Stimulated activated CD4-positive, alpha-beta T cell treated with anti-CD3 and anti-CD28 coated beads, Interleukin-15, amount 100 ng/mL, for 48 hours (primary cell): ENCODE measurements around the gene ARHGAP44.
"Not testable (repeated sequence)": the region's sequence is repeated elsewhere in the genome, so short reads cannot be mapped to it uniquely, and the experiment has no call there.

Experiments used
- DNase-seq, 2 donors: peaks; one replicate each; pipeline ENCODE4 v3.0.0-alpha.2; 2020; ENCODE audit warnings: low read depth in 2 of 2

Gene ARHGAP44

DNA sequence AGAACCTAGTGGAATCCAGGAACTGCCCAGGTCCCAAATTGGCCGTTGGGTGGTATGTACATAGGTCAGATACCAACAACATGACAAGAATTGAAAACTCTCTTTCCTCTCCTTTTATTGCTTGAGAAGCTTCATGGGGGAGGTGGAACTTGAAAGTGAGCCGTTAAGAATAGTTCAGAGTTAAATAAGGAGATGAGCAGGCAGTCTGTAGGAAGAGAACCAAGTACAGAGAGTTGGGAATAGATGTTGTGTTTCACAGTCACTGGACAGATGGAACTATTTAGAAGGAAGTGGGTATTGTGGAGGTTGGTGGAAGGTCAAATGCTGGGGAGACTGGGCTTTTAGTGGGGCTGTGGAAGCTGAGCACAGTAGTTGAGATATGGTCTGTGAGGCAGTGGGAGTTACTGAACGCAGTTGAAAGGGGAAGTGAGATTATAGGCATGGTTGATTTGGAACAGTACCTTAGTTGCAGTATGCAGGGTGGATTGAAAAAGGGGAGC, 26.4 kb downstream of the ARHGAP44 start:
- no peak for DNase-seq

DNA sequence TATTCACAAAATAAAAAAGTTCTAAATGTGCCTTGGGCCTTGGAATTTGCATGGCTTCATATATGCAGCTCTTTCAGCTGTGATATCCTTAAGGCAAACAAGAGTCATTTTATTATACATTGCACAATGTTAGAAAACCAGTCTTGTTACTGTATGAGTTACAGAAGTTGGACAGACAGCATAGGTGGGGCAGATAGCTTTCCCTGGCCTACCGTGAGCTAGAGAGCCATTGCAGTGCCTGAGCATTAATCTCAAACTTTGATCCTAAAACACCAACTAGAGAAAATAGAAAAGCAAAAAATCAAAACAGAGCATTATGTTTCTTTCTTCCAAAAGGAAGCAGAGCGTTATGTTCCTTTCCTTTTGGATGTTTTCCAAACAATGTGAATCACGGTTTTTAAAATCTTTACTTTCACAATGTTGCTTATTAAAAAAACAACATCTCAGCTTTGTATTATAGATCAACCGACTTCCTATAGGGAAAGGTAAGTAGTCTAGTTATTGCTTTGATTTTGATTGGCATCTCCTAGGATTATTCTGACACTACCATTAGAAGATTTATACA, 32.2 kb downstream of the ARHGAP44 start:
- no peak for DNase-seq

DNA sequence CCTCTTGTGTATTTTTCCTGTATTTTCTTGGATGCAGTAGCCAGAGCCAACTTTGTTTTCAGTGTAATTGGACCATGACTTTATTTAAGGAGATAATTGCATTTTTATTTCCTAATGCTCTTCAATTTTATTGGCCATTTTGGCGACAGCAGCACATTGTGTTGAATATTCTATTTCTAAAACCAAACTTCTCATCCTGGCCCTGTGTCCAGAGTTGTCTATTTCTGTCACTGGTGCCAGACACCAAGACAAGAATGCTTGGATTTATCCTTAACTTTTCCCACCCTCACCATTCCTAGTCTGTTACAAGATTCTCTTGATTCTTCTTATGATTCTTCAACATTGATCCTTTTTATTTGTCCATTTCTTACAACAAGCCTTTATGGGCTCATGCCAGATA, 37.1 kb downstream of the ARHGAP44 start:
- DNase-seq: no peak

DNA sequence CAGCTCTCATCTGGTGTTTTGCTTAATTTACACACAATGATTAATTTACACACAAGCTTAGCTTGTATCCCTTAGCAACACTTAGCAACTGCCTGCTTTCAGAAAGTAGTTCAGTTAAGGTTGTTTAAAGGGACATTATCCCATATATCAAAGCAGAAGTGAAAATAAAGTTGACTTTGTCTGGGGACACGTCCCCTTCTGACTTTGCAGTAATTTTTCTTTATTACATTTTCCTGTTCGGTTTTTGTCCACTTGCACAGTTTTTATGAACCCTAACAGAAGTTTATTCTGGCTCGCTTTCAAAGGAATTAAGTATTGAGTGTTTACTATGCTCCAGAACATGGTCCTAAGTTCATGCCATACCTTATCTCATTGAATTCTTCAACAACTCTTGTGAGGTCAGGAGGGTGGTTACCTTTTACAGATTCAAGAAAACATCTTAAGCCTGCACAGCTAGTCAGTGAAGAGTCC, 41.5 kb downstream of the ARHGAP44 start:
- DNase-seq: no peak

DNA sequence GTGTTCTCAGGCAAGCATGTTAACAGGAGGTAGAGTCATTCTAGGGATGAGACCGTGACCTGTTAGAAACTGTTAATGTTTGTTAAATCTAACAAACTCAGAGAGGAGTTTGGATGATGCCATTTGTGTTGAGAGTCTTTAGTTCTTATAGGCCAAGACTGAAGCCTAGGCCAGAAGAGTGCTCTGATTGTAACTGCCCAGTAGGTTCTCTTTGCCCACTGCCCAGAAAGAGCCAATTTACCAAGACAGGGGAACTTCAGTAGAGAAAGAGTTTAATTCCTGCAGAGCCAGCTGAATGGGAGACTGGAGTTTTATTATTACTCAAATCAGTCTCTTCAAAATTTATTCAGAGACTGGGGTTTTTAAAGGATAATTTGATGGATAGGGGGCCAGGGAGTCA, 42.5 kb downstream of the ARHGAP44 start:
- no peak for DNase-seq

DNA sequence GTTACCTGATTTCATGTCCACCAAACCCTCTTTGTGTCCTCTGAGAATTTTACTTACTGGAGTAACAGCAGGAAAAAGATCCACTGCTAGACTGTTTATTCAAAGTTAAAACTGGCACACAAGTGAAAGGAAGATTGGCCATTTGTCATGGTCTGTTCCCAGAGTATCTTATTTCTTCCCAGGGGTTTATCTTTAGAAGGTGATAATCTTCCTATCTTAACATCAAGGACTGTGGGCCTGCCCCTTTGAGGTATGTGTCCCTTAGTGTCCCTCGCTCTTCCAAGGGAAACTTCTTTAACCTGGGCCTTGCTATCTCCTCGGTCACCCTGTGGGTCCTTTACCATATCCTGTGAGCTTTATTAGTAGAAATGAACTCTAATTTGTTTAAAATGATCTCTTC, 49.7 kb downstream of the ARHGAP44 start:
- no peak for DNase-seq

DNA sequence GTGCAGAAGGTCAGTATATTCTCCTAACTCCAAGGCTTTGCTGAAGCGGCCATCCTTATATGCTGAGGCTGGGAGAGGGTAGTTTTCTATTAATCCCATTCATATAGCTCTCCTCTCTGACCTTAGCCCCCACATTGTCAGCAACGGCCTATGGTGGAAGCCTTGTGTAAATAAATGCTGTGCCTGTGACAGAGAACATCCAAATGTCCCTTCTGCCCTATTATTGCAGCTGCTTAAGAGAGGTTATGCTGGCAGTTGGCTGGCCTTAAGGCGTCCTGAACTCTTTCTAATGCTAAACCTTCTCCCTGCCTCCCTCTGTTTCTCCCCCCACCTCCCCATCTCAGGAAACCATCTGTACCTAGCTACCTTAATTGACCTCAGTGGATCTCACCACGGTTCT, 53.6 kb downstream of the ARHGAP44 start:
- no peak for DNase-seq

DNA sequence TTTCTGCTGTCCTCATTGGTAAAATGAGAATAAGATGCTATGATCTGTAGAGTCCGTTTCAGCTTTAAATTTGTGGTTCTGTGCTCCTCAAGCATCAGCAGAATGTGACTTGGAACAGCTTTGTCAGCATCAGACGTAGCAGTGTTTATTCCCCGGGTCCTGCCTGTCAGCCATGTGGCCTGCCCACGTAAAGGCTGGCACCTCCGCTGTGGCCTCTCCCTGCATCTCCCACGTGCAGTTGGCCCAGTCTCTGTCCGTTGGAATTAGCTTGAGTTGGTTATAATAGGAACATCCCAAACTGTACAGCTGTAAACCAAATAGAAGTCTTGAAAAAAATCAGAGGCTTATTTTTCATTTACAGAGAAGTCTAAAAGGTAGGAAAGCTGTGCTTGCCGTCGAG, 61.7 kb downstream of the ARHGAP44 start:
- DNase-seq: no peak

DNA sequence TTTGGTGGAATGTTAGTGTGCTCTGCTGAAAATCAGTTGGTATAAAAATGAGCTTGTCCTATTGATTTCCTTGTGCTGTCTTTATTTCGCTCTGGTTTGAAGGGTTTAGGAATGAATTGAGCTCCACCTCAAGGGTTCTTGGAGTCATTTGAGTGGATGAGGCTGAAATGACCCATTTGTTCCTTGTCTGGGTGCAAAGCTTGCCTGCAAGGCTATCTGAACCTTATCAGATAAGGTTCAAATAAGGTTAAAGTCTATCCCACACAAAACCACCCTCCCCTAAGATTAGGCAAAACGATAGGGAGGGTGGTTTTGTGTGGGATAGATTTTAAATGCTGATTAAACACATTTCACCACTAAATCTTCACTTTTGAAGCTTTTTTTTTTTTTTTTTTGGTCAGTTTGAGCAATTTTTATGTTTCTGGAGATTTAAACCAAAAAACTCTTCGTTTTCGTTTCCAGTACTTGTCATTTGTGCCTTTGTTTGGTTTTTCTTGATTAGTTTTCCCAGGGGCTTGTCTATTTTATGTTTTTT, 62.7 kb downstream of the ARHGAP44 start:
- no peak for DNase-seq

DNA sequence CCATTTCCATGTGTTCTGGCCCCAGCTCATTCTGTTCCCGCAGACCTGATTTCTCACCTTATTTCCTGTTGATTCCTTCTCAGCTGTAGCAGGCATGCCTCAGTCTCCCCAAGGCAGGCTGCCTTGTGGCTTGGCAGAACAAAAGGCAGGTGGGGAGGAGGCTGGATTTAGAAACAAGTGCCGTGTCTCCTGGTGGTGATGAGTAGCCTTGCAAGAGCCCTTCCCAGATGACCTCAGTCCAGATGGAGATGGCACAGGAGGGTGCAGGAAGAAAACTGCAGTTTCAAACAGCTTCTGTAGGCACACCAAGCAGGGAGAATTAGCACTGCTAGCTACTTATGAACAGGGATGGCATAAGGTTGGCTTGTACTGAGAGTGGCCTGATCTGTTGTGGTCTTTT, 64.6 kb downstream of the ARHGAP44 start:
- DNase-seq: no peak

DNA sequence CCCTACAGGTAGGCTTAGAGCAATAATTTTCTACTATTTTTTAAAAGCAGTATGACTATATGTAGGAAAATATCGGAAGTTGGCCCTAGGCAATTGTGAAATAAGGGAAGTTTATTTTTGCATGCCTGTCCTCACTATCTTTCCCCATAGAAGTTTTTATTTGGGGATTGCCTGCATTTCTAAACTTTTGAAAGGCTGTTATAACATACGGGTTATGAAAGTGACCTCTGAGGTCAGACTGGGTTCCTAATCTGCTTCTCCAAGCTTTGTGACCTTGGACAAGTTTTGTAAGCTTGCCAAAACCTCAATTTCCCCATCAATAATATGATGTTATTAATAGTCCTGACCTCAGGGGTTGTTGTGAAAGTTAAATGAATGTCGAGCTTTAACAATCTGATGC, 67.1 kb downstream of the ARHGAP44 start:
- DNase-seq: no peak

DNA sequence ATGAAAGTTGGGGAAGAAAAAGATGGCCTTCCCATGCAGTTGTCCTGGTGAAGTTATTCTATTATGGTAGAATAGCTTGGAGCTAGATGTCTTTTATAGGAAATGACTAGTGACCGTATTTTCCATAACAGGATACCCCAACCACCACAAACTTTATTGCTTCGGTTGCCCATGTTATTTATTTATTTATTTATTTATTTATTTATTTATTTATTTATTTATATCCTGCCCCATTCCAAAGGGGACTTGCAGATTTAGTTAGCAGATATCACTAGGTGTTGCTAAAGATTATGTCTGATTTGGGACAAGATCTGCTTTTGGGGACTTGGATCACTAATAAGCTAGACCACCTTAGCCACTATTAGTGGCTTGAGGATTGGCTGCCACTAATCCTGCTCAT, 68.3 kb downstream of the ARHGAP44 start:
- DNase-seq: no peak

DNA sequence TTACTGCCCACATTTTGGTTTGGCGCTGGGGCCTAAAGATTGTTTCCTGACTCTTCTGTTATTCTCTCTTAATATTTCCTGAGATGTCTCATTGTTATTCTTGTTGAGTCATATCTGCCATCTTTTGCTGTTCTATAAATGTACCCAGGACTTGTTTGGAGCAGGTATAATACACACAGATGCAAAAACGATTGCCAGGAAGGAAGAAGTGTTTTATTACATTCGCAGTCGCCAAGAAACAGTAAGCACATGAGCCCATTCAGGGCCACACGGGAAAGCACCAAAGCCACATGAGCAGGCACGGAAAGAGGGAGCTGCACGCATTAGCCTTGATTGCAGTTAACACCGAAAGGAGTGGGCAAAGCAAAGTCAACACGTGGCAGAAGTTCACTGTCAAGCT, 70.2 kb downstream of the ARHGAP44 start:
- DNase-seq: no peak

DNA sequence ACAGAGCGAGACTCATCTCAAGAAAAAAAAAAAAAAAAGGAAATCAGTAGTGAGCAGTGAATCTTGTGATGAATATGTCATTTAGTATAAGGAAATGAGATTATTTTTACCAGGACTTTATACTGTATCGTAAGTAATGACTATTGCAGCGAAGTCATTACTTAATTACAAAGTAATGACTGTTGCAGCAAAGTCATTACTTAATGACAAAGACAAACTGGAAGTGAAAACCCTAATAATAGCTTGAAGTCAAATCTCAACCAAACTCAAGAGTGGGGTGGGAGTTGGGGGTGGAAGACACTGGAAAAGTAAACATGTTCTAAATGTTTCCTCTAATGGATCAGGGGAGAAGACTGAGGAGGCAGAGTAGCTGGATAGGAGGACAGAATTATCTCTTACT, 76.5 kb downstream of the ARHGAP44 start:
- no peak for DNase-seq

DNA sequence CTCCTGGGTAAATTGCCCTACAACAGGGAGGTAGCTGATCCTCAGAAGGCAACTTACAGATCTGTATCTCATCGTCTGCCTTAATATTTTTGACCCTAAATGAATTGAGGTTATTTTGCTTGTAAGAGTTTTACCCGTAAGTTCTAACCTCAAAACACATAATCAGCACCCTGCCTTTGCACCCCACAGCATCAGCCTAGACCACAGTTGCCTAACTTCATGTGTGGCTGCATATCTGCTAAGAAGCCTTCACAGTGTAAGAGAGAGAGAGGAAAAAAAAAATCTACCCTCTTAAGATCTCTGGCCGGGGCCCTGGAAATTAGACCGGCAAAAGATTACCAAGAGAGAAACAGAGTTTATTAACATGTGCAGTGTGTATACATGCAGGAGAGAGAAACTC, 76.9 kb downstream of the ARHGAP44 start:
- DNase-seq: no peak

DNA sequence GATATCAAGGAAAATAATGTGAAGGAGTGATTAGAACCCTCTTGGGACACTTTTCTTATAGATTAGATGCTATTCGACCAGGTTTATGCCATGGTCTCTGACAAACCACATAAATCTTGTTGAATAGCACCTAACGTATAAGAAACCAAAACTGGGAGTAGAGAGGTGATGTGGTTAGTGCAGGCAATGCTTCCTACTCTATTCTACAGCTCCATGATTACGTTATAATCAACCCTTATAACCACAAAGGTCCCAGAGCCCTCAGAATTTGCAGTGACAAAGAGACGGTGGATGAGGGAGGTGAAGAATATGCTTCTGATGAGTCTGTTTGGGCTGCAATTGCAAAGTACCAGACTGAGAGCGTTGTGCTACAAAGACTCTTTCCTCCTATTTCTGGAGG, 78.4 kb downstream of the ARHGAP44 start:
- DNase-seq: no peak

DNA sequence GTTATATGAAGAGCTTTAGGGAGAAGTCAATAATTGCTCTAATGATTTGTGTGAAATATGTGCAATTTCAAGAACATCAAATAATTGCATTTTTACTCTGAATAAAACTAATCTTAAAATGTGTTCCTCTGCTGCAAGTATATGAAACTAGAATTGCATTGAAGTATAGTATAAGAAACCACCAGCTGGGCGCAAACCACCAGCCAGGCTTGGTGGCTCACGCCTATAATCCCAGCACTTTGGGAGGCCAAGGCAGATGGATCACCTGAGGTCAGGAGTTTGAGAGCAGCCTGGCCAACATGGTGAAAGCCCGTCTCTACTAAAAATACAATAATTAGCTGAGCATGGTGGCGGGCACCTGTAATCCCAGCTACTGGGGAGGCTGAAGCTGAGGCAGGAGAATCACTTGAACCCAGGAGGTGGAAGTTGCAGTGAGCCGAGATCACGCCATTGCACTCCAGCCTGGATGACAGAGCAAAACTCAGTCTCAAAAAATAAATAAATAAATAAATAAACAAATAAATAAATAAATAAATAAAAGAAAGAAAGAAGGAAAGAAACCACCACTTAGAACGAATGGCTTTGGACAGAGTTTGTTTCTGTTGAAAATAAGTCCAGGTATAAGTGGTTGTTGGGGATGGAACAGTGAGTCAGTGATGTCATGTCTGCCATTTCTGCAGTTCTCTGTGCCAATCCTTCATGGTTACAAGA, 84.3 kb downstream of the ARHGAP44 start:
- not testable (repeated sequence) for DNase-seq

DNA sequence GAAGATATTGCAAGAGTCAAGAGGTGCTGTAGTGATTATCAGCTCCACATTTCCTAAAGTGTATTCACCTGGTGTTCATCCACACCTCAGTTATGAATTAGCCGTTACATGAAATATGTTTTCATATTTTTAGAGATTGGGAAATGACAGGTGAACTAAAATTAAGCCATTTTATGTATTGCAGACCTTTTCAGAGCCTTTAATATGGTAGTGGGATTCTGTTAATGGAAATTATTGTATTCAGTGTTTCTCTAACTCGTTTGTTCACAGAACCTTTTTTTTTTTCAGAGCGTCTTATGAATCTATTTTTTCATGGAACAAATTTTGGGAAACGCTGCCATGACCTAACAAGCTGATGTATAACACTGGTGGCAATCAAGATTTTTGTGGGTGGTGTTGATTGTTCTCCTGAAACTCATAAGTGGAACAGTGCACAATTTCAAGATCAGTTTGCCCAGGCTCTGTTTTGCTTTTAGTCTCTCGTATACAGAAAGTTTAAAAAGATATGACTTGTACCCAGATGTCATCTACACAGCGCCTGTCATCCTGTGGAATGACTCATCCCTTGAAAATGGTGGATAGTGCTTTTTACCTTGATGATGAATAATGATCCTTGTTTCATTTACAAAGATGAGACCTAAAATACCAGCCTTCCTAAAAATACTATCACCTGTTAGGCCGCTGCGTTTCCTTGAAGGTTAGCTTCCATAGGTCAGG, 88.8 kb downstream of the ARHGAP44 start:
- no peak for DNase-seq

DNA sequence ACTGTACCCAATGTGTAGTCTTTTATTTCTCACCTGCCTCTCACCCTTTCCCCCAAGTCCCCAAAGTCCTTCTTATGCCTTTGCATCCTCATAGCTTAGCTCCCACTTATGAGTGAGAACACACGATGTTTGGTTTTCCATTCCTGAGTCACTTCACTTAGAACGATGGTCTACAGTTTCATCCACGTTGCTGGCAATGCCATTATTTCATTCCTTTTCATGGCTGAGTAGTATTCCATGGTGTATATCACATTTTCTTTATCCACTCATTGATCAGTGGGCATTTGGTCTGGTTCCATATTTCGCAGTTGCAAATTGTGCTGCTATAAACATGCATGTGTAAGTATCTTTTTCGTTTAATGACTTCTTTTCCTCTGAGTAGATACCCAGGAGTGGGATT, 89.8 kb downstream of the ARHGAP44 start:
- not testable (repeated sequence) for DNase-seq

DNA sequence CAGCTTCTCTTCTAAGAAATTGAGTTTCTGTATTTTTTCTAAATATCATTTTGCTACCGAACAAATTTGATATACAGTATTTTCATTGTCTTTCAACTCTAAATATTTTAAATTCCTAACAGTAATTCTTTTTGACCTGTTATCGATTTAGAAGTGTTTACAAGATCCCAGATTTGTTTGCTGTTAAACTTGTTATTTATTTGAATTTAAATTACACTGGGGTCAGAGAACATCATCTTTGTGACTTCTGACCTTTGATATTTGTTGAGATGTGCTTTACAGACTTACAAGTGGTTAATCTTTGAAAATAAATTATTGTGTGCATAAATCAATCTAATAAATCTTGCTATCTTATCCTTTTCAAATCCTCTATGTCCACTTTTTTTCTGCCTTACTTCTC, 94.2 kb downstream of the ARHGAP44 start:
- no peak for DNase-seq

DNA sequence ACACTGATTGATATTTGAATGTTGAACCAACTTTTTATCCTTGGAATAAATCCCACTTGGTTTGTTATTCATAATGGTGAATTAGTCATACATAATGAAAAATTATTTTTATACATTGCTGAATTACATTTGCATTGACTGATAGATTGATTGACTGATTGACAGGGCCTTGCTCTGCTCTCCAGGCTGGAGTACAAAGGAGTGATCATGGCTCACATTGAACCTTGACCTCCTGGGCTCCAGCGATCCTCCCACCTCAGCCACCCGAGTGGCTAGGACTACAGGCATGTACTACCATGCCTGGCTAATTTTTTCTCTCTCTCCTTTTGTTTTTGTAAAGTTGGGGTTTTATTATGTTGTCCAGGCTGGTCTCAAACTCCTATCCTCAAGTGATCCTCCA, 97.8 kb downstream of the ARHGAP44 start:
- DNase-seq: no peak

DNA sequence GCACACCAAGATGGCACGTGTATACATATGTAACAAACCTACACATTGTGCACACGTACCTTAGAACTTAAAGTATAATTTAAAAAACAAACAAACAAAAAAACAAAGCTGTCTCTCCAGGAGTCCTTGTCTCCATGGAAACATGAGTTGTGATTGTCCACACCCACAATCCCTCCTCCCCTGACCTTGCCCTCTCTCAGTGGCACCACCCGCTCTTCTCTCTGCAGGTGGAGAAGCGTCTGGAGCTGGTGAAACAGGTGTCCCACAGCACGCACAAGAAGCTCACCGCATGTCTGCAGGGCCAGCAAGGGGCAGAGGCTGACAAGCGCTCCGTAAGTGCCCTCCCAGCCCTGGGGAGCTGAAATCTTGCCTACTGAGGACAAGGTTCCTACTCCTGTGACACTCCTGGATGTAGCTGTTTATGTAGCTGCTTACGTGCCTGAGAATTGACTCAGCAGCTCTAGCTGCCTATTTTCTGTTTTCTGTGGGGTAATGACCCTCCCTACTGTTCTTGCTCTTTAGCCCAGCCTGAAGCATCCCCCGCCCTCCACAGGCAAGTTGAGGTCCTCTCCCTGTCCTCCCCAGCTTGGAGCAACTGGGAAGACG, 107.0 kb downstream of the ARHGAP44 start:
- DNase-seq: no peak
